NCI-H146 treated with DMSO at 0.1 percent for 48 hours (cell line): ENCODE measurements around the gene PDE4D.
A peak's percentile ranks its signal among the peaks of the same experiment; 100 is the strongest.
"Not testable (repeated sequence)": the region's sequence is repeated elsewhere in the genome, so short reads cannot be mapped to it uniquely, and the experiment has no call there.

Experiments used
- DNase-seq: peaks from one replicate; lab custom pipeline; 2025; ENCODE audit not compliant: unreplicated experiment; lab: John Stamatoyannopoulos, UW

Gene PDE4D

GRCh38 chr5:59587489-59588337, 305.8 kb downstream of the PDE4D start:
- DNase-seq, result peak; percentile 89

GRCh38 chr5:59586841-59587240, 306.7 kb downstream of the PDE4D start:
- no peak for DNase-seq

- no peak for DNase-seq
These were observed 308.4 kb downstream of the PDE4D start for GRCh38 chr5:59584858-59585846.

- DNase-seq, result peak; percentile 37
These were observed 309.5 kb downstream of the PDE4D start for GRCh38 chr5:59583810-59584562.

- DNase-seq, result no peak
These were observed 310.2 kb downstream of the PDE4D start for GRCh38 chr5:59583151-59583809.

GRCh38 chr5:59582746-59583145, 310.8 kb downstream of the PDE4D start:
- no peak for DNase-seq

- DNase-seq, result no peak
These were observed 313.7 kb downstream of the PDE4D start for GRCh38 chr5:59579824-59580167.

GRCh38 chr5:59579101-59579823, 314.3 kb downstream of the PDE4D start:
- peak; percentile 48 for DNase-seq

- DNase-seq, result no peak
These were observed 316.0 kb downstream of the PDE4D start for GRCh38 chr5:59577485-59577884.

GRCh38 chr5:59575648-59576445, 317.7 kb downstream of the PDE4D start:
- DNase-seq, result no peak

GRCh38 chr5:59573509-59573908, 320.0 kb downstream of the PDE4D start:
- DNase-seq, result not testable (repeated sequence)

GRCh38 chr5:59571067-59571466, 322.5 kb downstream of the PDE4D start:
- no peak for DNase-seq

- peak; percentile 66 for DNase-seq
These were observed 323.8 kb downstream of the PDE4D start for GRCh38 chr5:59569608-59570334.

GRCh38 chr5:59569158-59569557, 324.4 kb downstream of the PDE4D start:
- peak; percentile 66 for DNase-seq

- DNase-seq, result no peak
These were observed 325.4 kb downstream of the PDE4D start for GRCh38 chr5:59568161-59568560.

GRCh38 chr5:59565551-59565950, 328.0 kb downstream of the PDE4D start:
- DNase-seq, result no peak

- DNase-seq, result no peak
These were observed 328.6 kb downstream of the PDE4D start for GRCh38 chr5:59564895-59565294.

GRCh38 chr5:59562756-59563389, 330.7 kb downstream of the PDE4D start:
- DNase-seq, result peak; percentile 95
